Right atrium auricular region (tissue), 2 donors: ENCODE results near the gene CDC6. TPM values are rescaled to one million over a fixed set of nuclear protein-coding genes. Genes with fewer than 3 reads are reported as not detected.

ENCODE experiments used
- DNase-seq: peaks from one replicate; pipeline ENCODE4 v3.0.0-alpha.2; 2019; ENCODE audit warnings: low spot score
- H3K27ac ChIP-seq, 2 donors: fragments of 200-600 bp; sonication (generic); 1 replicate in 1 of 2; 2 replicates in 1 of 2; pipeline ENCODE4 v1.5.1; 2016 to 2019
- H3K27me3 ChIP-seq, 2 donors: fragments of 200-600 bp; sonication (generic); one replicate each; pipeline versions ENCODE4 v1.5.1 to v1.6.0; 2017 to 2019
- H3K36me3 ChIP-seq: fragments of 200-600 bp; sonication (generic); one replicate; pipeline ENCODE4 v1.5.1; 2016
- H3K4me1 ChIP-seq, 2 donors: fragments of 200-600 bp; sonication (generic); one replicate each; pipeline versions ENCODE4 v1.5.1 to v1.6.0; 2017 to 2019
- H3K4me3 ChIP-seq, 2 donors: fragments of 200-600 bp; sonication (generic); 1 replicate in 1 of 2; 2 replicates in 1 of 2; pipeline ENCODE4 v1.5.1; 2017 to 2019; ENCODE audit warnings: mild to moderate bottlenecking in 1 of 2, moderate library complexity in 1 of 2
- H3K9me3 ChIP-seq, 2 donors: fragments of 200-600 bp; sonication (generic); one replicate each; pipeline ENCODE4 v1.5.1; 2019
- CTCF ChIP-seq, 2 donors: fragments of 200-600 bp; sonication (generic); IDR thresholded peaks; one replicate each; pipeline ENCODE4 v1.5.1; 2019; ENCODE audit warnings: antibody characterized with exemption in 2 of 2
- total RNA-seq, 2 donors: library from RNA; depleted of rRNA; stranded (reverse); fragments of >200 nt; gene quantifications; one replicate each; pipeline ENCODE4 v1.1.0, GENCODE V29; 2016

CDC6 gene
- total RNA-seq, 2 donors from 2014 or later = 0.44 to 1.0 TPM

DNA sequence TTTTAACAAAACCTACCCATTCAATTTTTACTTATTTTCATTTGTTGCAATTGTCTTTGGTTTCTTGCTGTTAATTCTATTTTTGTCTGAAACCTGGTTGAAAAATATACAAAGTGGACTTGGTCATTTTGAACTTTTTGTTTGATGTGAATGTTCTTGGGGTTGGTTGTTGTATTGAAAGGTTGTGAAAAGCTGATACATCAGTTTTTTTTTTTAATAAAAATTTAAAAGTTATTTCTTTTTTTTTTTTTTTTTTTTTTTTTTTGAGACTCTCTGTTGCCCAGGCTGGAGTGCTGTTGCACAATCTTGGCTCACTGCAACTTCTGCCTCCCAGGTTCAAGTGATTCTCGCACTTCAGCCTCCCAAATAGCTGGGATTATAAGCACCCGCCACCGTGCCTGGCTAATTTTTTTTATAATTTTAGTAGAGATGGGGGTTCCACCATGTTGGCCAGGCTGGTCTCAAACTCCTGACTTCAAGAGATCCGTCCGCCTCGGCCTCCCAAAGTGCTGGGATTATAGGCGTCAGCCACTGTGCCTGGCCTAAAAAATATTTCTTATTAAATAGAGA lies 39.7 kb upstream of the CDC6 start:
- TF ChIP-seq CTCF (IDR thresholded peaks at IDR 0.05) = no peak
- Histone ChIP-seq H3K36me3 (no peaks in the 10 kb centered on the region), H3K4me3 (no peak overlapping the region), H3K4me1 (peaks cover 0 to 35% of the 10 kb centered on the region in 2 donors), H3K27me3 (no peaks in the 10 kb centered on the region), H3K9me3 (no peaks in the 10 kb centered on the region), H3K27ac (no peak overlapping the region)
- no peak for DNase-seq

DNA sequence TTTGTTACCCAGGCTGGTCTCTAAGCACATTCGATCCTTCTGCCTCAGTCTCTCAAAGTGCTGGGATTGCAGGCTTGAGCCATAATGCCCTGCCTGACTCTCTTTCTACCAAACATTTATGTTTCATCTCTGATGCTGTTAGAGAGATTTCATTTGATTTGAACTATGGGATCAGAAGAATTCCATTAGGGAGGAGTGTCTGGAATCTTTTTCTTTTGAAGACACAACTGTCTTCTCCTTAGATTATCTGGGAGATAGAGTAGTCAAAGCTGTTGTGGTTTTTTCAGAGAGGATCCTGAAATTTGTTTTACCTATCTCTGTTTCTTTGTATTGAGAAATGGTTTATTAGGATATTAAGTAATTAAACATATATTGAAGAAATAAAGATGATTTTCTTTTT lies 39.2 kb upstream of the CDC6 start:
- Histone ChIP-seq H3K36me3 (no peaks in the 10 kb centered on the region), H3K9me3 (no peaks in the 10 kb centered on the region), H3K27ac (no peak overlapping the region), H3K4me3 (no peak overlapping the region), H3K27me3 (no peaks in the 10 kb centered on the region), H3K4me1 (peaks cover 0 to 35% of the 10 kb centered on the region in 2 donors)
- no peak for TF ChIP-seq CTCF (IDR thresholded peaks at IDR 0.05)
- no peak for DNase-seq

GRCh38 chr17:40251576-40251975 lies 36.1 kb upstream of the CDC6 start:
- Histone ChIP-seq H3K36me3 (peaks cover 4% of the 10 kb centered on the region), H3K4me1 (peaks cover 0 to 24% of the 10 kb centered on the region in 2 donors), H3K27me3 (no peaks in the 10 kb centered on the region), H3K4me3 (no peak overlapping the region), H3K27ac (no peak overlapping the region), H3K9me3 (no peaks in the 10 kb centered on the region)
- TF ChIP-seq CTCF (IDR thresholded peaks at IDR 0.05) = no peak
- DNase-seq = no peak

DNA sequence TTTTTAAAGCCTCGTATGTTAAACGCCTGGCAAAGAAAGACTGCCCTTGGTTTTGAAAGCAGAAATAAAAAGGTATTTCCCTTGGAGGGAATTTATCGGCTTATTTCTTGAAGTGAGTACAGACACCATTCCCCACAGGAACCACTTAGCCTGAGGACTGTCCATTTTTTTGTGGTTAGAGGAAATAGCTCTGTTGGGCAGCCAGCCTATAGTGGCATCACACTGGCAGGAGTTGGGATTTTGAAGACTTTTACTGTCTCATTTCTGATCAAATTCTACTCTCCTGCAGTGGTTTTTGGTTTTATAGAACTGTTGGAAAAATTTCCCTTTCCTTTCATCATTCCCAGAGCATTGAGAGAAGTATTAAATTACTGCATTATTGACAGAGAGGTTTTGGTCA lies 34.1 kb upstream of the CDC6 start:
- no peak for TF ChIP-seq CTCF (IDR thresholded peaks at IDR 0.05)
- no peak for DNase-seq
- Histone ChIP-seq H3K9me3 (no peaks in the 10 kb centered on the region), H3K27me3 (no peaks in the 10 kb centered on the region), H3K27ac (no peak overlapping the region), H3K4me1 (peaks cover 0 to 19% of the 10 kb centered on the region in 2 donors), H3K4me3 (no peak overlapping the region), H3K36me3 (peaks cover 23% of the 10 kb centered on the region)

GRCh38 chr17:40259505-40259904 lies 28.2 kb upstream of the CDC6 start:
- TF ChIP-seq CTCF (IDR thresholded peaks at IDR 0.05) = no peak
- Histone ChIP-seq H3K27ac (no peak overlapping the region), H3K9me3 (no peaks in the 10 kb centered on the region), H3K27me3 (no peaks in the 10 kb centered on the region), H3K4me1 (no peaks in the 10 kb centered on the region), H3K4me3 (no peak overlapping the region), H3K36me3 (peaks cover 63% of the 10 kb centered on the region)
- DNase-seq = no peak

DNA sequence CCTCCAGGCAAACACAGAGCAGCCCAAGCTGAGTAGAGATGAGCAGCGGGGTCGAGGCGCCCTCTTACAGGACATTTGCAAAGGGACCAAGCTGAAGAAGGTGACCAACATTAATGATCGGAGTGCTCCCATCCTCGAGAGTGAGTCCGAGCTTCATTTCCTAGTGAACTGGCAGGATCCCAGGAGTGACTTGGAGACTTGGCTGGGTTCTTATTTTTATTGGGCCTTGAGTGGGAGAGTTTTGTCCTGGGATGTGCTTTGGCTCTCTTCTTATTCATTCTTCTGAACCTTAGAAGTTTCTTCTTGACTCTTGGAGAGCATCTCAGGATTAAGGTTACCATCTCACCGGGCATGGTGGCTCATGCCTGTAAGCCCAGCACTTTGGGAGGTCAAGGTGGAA lies 27.2 kb upstream of the CDC6 start:
- Histone ChIP-seq H3K27me3 (no peaks in the 10 kb centered on the region), H3K4me3 (no peak overlapping the region), H3K4me1 (no peaks in the 10 kb centered on the region), H3K9me3 (no peaks in the 10 kb centered on the region), H3K36me3 (peaks cover 73% of the 10 kb centered on the region), H3K27ac (no peak overlapping the region)
- no peak for TF ChIP-seq CTCF (IDR thresholded peaks at IDR 0.05)
- no peak for DNase-seq
